KOPT-K1 (cell line): Measurements from ENCODE around the gene CDHR4.
"Not testable (repeated sequence)": the region's sequence is repeated elsewhere in the genome, so short reads cannot be mapped to it uniquely, and the experiment has no call there.

Experiments
- H3K27ac ChIP-seq: fragments of 200-600 bp; sonication (generic); 2 replicates; pipeline ENCODE4 v1.5.1; 2016; ENCODE audit warnings: antibody characterized with exemption, mild to moderate bottlenecking, low read depth, low read length; ENCODE audit not compliant: poor library complexity, severe bottlenecking
- H3K36me3 ChIP-seq: fragments of 200-600 bp; sonication (generic); 2 replicates; pipeline ENCODE4 v1.5.1; 2017; ENCODE audit warnings: antibody characterized with exemption, mild to moderate bottlenecking, low read length, moderate library complexity; ENCODE audit not compliant: insufficient read depth
- H3K9me3 ChIP-seq: fragments of 200-600 bp; sonication (generic); 2 replicates; pipeline ENCODE4 v1.5.1; 2017; ENCODE audit warnings: antibody characterized with exemption, low read length, mild to moderate bottlenecking; ENCODE audit not compliant: insufficient read depth, poor library complexity, severe bottlenecking

Gene CDHR4

DNA sequence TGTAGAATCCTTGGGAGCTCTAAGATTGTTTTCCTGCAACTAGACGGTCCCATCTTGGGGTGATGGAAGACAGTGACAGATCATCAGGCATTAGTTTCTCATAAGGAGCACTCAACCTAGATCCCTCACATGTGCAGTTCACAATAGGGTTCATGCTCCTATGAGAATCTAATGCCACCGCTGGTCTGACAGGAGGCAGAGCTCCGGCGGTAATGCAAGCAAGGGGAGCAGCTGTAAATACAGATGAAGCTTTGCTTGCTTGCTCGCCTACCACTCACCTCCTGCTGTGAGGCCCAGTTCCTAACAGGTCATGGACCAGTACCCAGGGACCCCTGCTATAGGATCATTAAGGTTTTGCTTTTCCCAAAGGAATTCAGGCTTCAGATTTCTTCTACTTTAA lies 50.8 kb downstream of the CDHR4 start:
- not testable (repeated sequence) for H3K9me3 ChIP-seq, H3K27ac ChIP-seq
- peaks cover 49% of the 10 kb centered on the region for H3K36me3 ChIP-seq

GRCh38 chr3:49747792-49748480 lies 51.7 kb downstream of the CDHR4 start:
- H3K27ac ChIP-seq = no peak overlapping the region
- H3K9me3 ChIP-seq = no peaks in the 10 kb centered on the region
- H3K36me3 ChIP-seq = peaks cover 54% of the 10 kb centered on the region

DNA sequence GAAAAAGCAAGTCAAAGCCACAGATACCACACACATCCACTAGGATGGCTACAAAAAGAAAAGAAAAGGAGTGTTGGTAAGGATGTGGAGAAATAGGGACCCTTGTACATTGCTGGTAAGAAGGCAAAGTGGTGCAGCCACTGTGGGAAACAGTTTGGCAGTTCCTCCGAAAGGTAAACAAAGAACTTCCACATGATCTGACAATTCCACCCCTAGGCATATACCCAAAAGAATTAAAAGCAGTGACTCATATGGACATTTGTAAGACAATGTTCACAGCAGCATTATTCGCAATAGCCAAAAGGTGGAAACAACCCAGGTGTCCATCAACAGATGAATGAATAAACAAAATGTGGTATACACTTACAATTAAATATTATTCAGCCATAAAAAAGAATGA lies 53.7 kb downstream of the CDHR4 start:
- no peak overlapping the region for H3K27ac ChIP-seq
- peaks cover 63% of the 10 kb centered on the region for H3K36me3 ChIP-seq
- H3K9me3 ChIP-seq = no peaks in the 10 kb centered on the region
